ENCODE results near the gene LEF1. TPM values are rescaled to one million over a fixed set of nuclear protein-coding genes. Genes with fewer than 3 reads are reported as not detected.
"Not testable (repeated sequence)": the region's sequence is repeated elsewhere in the genome, so short reads cannot be mapped to it uniquely, and the experiment has no call there.

Gene LEF1
- total RNA-seq, 1 donor from 2014 or later: 1.1 TPM

DNA sequence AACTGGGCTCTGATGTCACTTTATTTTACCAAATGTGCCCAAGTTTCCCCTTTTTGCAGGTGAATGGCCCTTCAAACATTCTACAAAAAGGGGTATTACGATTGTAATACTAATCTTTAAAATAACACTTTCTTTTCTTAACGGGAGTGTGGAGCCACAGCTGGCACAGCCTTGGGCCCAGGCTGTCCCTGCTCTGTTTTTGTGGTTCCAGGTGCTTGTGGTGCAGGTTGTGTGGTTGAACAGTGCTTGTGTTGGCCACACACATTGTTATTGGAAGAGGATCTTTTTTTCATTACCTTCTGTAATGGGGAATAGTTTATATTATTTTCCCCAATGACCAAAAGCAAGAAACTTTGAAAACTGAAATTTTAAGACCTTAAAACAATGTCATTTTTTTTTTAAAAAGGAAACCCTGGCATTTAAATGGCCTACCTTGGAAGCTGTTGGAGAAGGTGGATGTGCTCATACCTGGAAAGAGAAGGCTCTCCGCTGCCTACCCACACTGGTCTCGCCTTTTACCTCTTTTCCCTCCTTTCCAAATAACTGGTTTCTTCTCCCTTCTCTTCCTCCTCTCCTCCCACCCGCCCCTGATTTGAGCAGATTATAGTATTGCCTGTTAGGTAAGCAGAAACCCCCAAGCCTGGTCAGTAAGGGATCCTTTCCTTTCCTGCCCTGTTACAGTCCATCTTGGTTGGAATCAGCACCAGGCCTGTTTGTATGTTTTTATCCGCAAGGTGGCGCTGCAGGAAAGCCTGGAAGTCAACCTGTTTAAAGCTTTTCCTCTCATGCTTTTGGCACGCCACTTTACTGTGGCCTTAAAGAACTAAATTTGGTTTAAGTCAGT lies 150.5 kb downstream of the LEF1 start:
- TF ChIP-seq, protein P1, sequence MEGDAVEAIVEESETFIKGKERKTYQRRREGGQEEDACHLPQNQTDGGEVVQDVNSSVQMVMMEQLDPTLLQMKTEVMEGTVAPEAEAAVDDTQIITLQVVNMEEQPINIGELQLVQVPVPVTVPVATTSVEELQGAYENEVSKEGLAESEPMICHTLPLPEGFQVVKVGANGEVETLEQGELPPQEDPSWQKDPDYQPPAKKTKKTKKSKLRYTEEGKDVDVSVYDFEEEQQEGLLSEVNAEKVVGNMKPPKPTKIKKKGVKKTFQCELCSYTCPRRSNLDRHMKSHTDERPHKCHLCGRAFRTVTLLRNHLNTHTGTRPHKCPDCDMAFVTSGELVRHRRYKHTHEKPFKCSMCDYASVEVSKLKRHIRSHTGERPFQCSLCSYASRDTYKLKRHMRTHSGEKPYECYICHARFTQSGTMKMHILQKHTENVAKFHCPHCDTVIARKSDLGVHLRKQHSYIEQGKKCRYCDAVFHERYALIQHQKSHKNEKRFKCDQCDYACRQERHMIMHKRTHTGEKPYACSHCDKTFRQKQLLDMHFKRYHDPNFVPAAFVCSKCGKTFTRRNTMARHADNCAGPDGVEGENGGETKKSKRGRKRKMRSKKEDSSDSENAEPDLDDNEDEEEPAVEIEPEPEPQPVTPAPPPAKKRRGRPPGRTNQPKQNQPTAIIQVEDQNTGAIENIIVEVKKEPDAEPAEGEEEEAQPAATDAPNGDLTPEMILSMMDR (IDR thresholded peaks at IDR 0.05): no peak
- ChIA-PET POLR2A (no interaction called here), CTCF (interaction anchor here (0.6 to 5.3 kb wide), 20 partner anchors 11 to 1960 kb away, joined by 3 to 89 read pairs (median 4); no protein-coding TSS in a partner anchor)
- Mint-ChIP-seq H3K36me3 (ENCODE audit: low read depth) (peaks cover 60% of the 10 kb centered on the region), H3K27ac (no peak overlapping the region), H3K27me3 (no peaks in the 10 kb centered on the region), H3K4me3 (no peak overlapping the region), H3K9me3 (no peaks in the 10 kb centered on the region), H3K4me1 (peaks cover 2% of the 10 kb centered on the region)
- ATAC-seq (ENCODE audit: low read depth): peak; percentile 47
- intact Hi-C loops (cut with micrococcal nuclease): loop anchor here (1.0 to 2.0 kb wide), 3 partner anchors 163 to 1959 kb away; no protein-coding TSS in a partner anchor
- DNase-seq: peak; percentile 45

DNA sequence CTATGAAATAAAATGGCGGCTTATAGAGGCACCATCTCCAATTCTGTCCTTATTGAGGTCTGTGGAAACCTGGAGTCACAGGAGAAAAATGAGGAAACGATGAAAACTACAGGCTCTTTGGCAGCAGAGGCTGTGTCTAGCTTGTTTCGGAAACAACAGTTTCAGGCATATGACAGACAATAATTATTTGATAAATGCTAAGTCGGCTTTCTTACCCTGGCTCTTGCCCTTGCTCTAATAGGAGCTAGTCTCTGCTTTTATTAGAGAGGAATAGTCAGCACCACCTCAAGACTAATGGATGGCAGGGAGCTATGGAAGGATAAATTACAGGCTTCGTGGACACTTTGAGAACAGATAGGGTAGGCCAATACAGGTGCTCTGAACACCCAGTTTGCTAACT lies 154.8 kb downstream of the LEF1 start:
- Mint-ChIP-seq H3K27ac (no peak overlapping the region), H3K4me3 (no peak overlapping the region), H3K27me3 (no peaks in the 10 kb centered on the region), H3K9me3 (no peaks in the 10 kb centered on the region), H3K36me3 (ENCODE audit: low read depth) (peaks cover 59% of the 10 kb centered on the region), H3K4me1 (peaks cover 2% of the 10 kb centered on the region)
- ChIA-PET CTCF (no interaction called here), POLR2A (no interaction called here)
- DNase-seq (no peak), ATAC-seq (ENCODE audit: low read depth) (no peak)
- intact Hi-C loops (cut with micrococcal nuclease): no loop called here
- TF ChIP-seq, protein P1 (IDR thresholded peaks at IDR 0.05): no peak

DNA sequence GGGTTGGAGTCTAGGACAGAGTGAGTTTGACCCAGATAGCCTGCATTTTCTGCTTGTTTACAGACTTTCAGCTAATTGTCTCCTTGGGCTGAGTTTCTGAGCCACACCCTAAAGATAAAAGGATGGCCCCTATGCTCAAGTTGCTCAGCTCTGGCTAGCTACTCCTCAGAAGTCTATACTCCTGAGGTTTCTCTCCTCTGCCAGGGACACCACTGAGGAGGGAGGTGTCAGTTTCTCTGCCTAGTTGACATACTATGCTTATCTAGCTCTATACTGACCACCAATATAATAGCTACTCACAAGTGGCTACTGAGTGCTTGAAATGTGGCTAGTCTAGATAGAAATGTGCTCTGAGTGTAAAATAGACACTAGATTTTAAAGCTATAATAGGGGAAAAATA lies 155.4 kb downstream of the LEF1 start:
- H3K4me3 Mint-ChIP-seq: no peak overlapping the region
- TF ChIP-seq, protein P1 (IDR thresholded peaks at IDR 0.05): no peak
- no peaks in the 10 kb centered on the region for H3K27me3 Mint-ChIP-seq
- POLR2A ChIA-PET: no interaction called here
- ATAC-seq (ENCODE audit: low read depth) (no peak), DNase-seq (no peak)
- H3K9me3 Mint-ChIP-seq: no peaks in the 10 kb centered on the region
- no peaks in the 10 kb centered on the region for H3K4me1 Mint-ChIP-seq
- no peak overlapping the region for H3K27ac Mint-ChIP-seq
- peaks cover 56% of the 10 kb centered on the region for H3K36me3 Mint-ChIP-seq (ENCODE audit: low read depth)
- CTCF ChIA-PET: interaction anchor here (0.6 kb wide), 1 partner anchor 20 kb away, joined by 3 read pairs; no protein-coding TSS in a partner anchor
- intact Hi-C loops (cut with micrococcal nuclease): no loop called here

DNA sequence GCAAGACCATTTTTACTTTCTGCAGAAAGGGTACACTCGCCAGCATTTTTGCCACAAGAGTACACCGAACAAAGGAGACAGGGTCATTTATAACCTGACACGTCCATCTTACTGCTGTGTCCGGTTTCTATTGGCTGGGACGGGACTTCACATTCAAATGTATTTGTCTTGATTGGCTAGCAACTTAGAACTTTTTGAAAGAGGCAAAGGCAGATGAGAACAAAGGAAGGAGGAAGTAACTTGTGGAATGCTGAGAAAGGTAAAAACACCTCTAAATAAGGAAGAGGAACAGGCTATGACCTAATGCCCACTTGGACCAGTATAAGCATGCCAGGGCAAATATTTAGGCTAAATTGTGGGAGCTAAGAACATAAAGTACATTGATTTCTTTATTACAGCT lies 156.3 kb downstream of the LEF1 start:
- H3K9me3 Mint-ChIP-seq; H3K27ac Mint-ChIP-seq; intact Hi-C loops (cut with micrococcal nuclease); POLR2A ChIA-PET; H3K27me3 Mint-ChIP-seq; CTCF ChIA-PET; H3K4me3 Mint-ChIP-seq; H3K4me1 Mint-ChIP-seq; DNase-seq; ATAC-seq (ENCODE audit: low read depth): not testable (repeated sequence)
- H3K36me3 Mint-ChIP-seq (ENCODE audit: low read depth): peaks cover 56% of the 10 kb centered on the region

DNA sequence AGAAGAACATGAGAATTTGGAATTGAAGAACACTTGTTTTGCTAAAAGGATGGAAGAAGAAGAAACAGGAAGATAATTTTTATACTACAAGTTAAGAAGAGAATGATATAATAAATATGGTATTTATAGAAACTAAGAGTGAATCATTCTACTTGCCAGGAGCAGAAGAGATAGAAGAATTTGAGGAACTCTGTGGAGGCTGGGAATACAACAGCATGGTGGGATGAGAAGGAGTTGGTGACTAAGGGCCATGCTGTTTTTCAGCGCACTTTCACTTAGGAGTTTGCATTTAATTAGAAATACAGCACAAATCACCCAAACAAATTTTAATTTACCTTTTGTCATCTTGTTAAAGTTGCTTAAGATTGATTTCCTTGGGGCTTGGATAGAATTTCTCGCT lies 158.6 kb downstream of the LEF1 start:
- POLR2A ChIA-PET: no interaction called here
- H3K4me1 Mint-ChIP-seq: no peaks in the 10 kb centered on the region
- no peak overlapping the region for H3K27ac Mint-ChIP-seq
- no peak for DNase-seq
- intact Hi-C loops (cut with micrococcal nuclease): no loop called here
- no peaks in the 10 kb centered on the region for H3K27me3 Mint-ChIP-seq
- ATAC-seq (ENCODE audit: low read depth): no peak
- CTCF ChIA-PET: interaction anchor here (0.9 kb wide), 1 partner anchor 18 kb away, joined by 3 read pairs; no protein-coding TSS in a partner anchor
- H3K36me3 Mint-ChIP-seq (ENCODE audit: low read depth): peaks cover 38% of the 10 kb centered on the region
- TF ChIP-seq, protein P1 (IDR thresholded peaks at IDR 0.05): no peak
- no peaks in the 10 kb centered on the region for H3K9me3 Mint-ChIP-seq
- no peak overlapping the region for H3K4me3 Mint-ChIP-seq
